Fibroblast of the aortic adventitia (primary cell): ENCODE results near the gene BTG3. TPM values are rescaled to one million over a fixed set of nuclear protein-coding genes. Genes with fewer than 3 reads are reported as not detected.

Experiments used
- DNase-seq: peaks from one replicate; pipeline ENCODE4 v3.0.0-alpha.2; 2010; ENCODE audit warnings: low read depth
- H3K4me3 ChIP-seq: 2 replicates; pipeline ENCODE4 v1.5.1; 2011; ENCODE audit warnings: low read depth, mild to moderate bottlenecking, control low read depth, low read length, moderate library complexity
- total RNA-seq: library from RNA; depleted of rRNA; stranded (reverse); fragments of >200 nt; gene quantifications from 2 replicates; pipeline ENCODE4 v1.2.3, GENCODE V29; 2012; ENCODE audit warnings: low replicate concordance
- TF ChIP-seq, protein P1 (sequence below): IDR thresholded peaks from 2 replicates; pipeline ENCODE4 v1.5.1; 2011; ENCODE audit warnings: mild to moderate bottlenecking, low read length, control low read depth, inconsistent platforms; ENCODE audit not compliant: insufficient read depth

Gene BTG3
- total RNA-seq, 1 donor, result 43.7 TPM

DNA sequence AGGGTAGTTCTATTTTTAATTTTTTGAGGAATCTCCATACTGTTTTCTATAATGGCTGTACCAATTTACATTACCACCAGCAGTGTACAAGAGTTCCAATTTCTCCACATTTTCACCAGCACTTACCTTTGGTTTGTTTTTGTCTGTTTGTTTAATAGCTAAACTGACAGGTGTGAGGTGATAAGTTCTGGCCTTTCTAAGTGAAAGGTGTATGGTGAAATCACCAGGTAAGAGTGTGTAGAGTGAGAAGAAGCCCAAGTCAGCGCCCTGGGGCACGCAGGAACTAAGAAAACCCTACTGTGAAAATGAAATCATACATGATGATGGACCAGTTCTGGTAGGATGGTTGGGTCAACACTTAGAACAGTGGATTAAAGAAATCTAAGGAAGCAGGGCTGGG is 34.5 kb downstream of the BTG3 start:
- H3K4me3 ChIP-seq, result no peak overlapping the region
- TF ChIP-seq, protein P1, sequence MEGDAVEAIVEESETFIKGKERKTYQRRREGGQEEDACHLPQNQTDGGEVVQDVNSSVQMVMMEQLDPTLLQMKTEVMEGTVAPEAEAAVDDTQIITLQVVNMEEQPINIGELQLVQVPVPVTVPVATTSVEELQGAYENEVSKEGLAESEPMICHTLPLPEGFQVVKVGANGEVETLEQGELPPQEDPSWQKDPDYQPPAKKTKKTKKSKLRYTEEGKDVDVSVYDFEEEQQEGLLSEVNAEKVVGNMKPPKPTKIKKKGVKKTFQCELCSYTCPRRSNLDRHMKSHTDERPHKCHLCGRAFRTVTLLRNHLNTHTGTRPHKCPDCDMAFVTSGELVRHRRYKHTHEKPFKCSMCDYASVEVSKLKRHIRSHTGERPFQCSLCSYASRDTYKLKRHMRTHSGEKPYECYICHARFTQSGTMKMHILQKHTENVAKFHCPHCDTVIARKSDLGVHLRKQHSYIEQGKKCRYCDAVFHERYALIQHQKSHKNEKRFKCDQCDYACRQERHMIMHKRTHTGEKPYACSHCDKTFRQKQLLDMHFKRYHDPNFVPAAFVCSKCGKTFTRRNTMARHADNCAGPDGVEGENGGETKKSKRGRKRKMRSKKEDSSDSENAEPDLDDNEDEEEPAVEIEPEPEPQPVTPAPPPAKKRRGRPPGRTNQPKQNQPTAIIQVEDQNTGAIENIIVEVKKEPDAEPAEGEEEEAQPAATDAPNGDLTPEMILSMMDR, result no peak
- no peak for DNase-seq

DNA sequence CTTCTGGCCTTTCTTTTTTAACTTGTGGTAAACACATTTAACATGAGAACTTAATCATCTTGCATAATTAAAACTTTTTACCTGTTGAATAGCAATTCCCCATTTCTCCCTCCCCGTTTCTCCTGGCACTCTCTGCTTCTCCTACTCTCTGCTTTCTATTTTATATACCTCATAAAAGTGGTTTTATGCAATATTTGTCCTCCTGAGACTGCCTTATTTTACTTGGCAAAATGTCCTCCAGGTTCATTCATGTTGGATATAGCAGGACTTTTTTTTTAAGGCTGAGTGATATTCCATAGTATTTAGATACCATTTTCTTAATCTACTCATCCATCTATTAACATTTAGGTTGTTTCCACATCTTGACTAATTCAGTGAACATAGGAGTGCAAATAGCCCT is 35.0 kb downstream of the BTG3 start:
- DNase-seq, result no peak
- TF ChIP-seq, protein P1, result no peak
- no peak overlapping the region for H3K4me3 ChIP-seq

DNA sequence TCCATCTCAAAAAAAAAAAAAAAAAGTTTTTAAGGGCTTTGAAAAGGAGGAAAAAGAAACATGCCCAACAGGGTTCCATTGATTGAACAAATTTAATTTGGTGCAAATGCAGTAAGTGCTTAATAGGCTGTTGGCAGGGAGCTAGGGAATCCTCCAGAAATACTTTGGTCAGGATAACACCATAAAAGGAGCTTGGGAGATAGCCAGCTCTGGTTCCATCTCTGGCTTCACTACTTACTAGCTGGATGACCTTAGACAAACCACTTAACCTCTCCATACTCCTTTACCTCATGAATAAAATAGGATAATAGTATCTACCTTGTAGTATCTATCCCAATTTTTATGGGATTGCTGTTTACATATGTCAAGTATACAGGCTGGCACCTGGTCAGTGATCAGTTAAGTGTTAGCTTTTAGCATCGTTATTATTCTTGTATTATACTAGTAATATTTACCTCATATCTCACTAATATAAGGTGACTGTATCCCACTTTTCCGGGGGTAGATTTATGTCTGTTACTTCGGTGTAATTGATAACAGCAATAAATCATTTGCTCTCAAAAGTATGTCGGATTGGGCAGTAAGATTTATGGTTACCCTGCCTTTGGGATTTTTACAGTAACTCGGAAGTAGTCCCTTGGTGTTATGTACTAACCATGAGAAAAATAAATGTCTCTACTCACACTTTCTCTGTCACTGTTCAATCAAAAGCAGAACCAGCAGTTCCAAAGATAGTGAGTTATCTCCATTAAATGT is 36.4 kb downstream of the BTG3 start:
- no peak for DNase-seq
- TF ChIP-seq, protein P1, result no peak
- no peak overlapping the region for H3K4me3 ChIP-seq

DNA sequence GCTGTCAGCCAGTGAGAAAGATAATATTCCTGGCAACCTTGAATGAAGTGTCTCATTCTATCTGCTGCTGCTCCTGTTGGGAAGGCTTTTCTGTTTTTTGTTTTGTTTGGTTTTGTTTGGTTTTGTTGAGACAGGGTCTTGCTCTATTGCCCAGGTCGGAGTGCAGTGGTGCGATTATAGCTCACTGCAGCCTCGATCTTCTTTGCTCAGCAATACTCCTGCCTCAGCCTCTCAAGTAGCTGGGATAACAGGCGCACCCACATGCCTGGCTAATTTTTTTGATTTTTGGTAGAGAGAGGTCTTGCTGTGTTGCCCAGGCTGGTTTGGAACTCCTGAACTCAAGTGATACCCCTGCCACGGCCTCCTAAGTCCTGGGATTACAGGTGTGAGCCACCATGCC is 37.6 kb downstream of the BTG3 start:
- DNase-seq, result no peak
- TF ChIP-seq, protein P1, result no peak
- no peak overlapping the region for H3K4me3 ChIP-seq

DNA sequence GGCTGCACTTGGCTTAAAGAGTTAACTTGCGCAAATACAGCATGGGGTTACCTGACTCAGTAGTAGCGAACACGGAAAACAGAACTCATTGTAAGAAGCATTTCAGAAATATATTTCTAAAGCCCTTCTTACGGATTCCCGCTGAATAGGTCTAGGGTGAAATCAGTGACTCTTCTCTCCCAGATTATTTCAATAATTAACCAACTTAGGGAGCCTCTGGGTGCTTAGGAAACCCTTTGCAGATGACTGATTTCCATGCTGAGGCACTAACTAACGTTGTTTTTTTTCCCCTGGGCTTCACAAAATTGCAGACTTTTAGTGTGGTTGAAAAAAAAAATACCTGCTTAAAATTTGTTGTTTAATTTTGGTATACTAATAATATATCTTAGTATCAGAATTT is 40.3 kb downstream of the BTG3 start:
- TF ChIP-seq, protein P1, result no peak
- no peak overlapping the region for H3K4me3 ChIP-seq
- DNase-seq, result no peak

DNA sequence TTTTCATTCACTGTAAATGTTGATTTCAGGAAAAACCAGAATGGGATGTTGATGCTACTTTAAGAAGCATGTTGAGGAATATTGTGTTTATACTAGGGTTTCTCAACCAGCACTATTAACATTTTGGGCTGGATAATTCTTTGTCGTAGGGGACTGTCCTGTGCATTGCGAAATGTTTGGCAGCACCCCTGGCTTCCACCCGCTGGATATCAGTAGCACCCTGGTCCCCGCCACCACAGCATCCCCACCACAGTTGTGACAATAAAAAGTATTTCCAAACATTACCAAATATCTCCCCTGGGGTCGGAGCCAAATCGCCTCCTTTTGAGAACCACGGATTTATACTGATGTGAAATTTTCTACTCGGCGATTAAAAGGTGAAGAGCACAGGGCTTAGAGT is 41.9 kb downstream of the BTG3 start:
- no peak overlapping the region for H3K4me3 ChIP-seq
- DNase-seq, result no peak
- TF ChIP-seq, protein P1, result no peak
